ENCODE data around the gene ERC1. TPM values are rescaled to one million over a fixed set of nuclear protein-coding genes. Genes with fewer than 3 reads are reported as not detected.
A peak's percentile ranks its signal among the peaks of the same experiment; 100 is the strongest.

Gene ERC1
- total and polyA plus RNA-seq, 9 of the 15 experiments (the other 6 are each of a cell fraction or from before 2014, with no cell fraction given) = 0.74 to 11.8 (median 4.8) TPM

DNA sequence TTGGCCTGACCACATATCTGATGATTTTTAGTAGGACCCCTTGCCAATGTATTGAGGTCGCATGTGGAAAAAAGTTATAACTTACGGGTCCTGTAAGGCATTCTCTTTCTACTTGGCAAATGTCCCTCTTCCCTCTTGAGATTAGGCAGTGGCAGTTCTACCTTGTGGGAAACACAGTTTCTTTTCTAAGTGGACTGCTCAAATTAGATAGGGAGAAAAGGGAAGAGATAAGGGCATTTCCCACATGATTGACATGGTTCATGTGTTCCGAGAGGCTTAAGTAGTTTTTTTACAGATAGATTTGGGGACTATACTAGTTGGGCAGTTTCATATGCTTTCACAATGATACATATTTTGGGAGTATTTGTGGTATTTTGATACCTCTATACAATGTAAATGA, 448.7 kb downstream of the ERC1 start (continued):
- TF ChIP-seq NFIC (IDR thresholded peaks at IDR 0.05) (peak; percentile 84), KDM4B (IDR thresholded peaks at IDR 0.05; ENCODE audit: borderline replicate concordance in 2 of 2, low read depth in 1 of 2) (no peak), ZSCAN29 (IDR thresholded peaks at IDR 0.05) (no peak), MAZ (CRISPR knock-in tag; conservative IDR thresholded peaks at IDR 0.05 in 1 of 2, IDR thresholded peaks at IDR 0.05 in 1 of 2) (no peak), KLF16 (IDR thresholded peaks at IDR 0.05) (peak; percentile 70; the same call in 1 of the 2 replicates), IFI16 (CRISPR knock-in tag; IDR thresholded peaks at IDR 0.05) (no peak), PTBP1 (IDR thresholded peaks at IDR 0.05; ENCODE audit: low read depth, low read length) (no peak), MEF2A (IDR thresholded peaks at IDR 0.05; ENCODE audit: control insufficient read depth, low read depth, low read length) (no peak), HIVEP1 (CRISPR knock-in tag; IDR thresholded peaks at IDR 0.05) (no peak), GATAD2A (IDR thresholded peaks at IDR 0.05) (0 out of 2 replicates have a peak, but pooled peaks have one; percentile 34), CREB1 (IDR thresholded peaks at IDR 0.05) (no peak), CREB1 (CRISPR knock-in tag; IDR thresholded peaks at IDR 0.05) (no peak), TEAD4 (IDR thresholded peaks at IDR 0.05; ENCODE audit: low read length) (peak; percentile 88), TEAD4 (CRISPR knock-in tag; IDR thresholded peaks at IDR 0.05; ENCODE audit: borderline replicate concordance) (no peak), SPI1 (IDR thresholded peaks at IDR 0.05; ENCODE audit: borderline replicate concordance, low read depth, low read length) (peak; percentile 29; the same call in 1 of the 2 replicates), PHF8 (IDR thresholded peaks at IDR 0.05; ENCODE audit: borderline replicate concordance, low read length) (no peak), HDAC2 (IDR thresholded peaks at IDR 0.05) (peak; percentile 38; the same call in 1 of the 2 replicates)
- TF ChIP-seq, protein P1, sequence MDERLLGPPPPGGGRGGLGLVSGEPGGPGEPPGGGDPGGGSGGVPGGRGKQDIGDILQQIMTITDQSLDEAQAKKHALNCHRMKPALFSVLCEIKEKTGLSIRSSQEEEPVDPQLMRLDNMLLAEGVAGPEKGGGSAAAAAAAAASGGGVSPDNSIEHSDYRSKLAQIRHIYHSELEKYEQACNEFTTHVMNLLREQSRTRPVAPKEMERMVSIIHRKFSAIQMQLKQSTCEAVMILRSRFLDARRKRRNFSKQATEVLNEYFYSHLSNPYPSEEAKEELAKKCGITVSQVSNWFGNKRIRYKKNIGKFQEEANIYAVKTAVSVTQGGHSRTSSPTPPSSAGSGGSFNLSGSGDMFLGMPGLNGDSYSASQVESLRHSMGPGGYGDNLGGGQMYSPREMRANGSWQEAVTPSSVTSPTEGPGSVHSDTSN (CRISPR knock-in tag; IDR thresholded peaks at IDR 0.05; ENCODE audit: low read depth) = peak; percentile 74
- TF ChIP-seq, protein P1 (tag; conservative IDR thresholded peaks at IDR 0.05; ENCODE audit: low read depth) = peak; percentile 86
- TF ChIP-seq, protein P2, sequence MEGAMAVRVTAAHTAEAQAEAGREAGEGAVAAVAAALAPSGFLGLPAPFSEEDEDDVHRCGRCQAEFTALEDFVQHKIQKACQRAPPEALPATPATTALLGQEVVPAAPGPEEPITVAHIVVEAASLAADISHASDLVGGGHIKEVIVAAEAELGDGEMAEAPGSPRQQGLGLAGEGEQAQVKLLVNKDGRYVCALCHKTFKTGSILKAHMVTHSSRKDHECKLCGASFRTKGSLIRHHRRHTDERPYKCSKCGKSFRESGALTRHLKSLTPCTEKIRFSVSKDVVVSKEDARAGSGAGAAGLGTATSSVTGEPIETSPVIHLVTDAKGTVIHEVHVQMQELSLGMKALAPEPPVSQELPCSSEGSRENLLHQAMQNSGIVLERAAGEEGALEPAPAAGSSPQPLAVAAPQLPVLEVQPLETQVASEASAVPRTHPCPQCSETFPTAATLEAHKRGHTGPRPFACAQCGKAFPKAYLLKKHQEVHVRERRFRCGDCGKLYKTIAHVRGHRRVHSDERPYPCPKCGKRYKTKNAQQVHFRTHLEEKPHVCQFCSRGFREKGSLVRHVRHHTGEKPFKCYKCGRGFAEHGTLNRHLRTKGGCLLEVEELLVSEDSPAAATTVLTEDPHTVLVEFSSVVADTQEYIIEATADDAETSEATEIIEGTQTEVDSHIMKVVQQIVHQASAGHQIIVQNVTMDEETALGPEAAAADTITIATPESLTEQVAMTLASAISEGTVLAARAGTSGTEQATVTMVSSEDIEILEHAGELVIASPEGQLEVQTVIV (CRISPR knock-in tag; IDR thresholded peaks at IDR 0.05; ENCODE audit: borderline replicate concordance) = no peak
- TF ChIP-seq, protein P3, sequence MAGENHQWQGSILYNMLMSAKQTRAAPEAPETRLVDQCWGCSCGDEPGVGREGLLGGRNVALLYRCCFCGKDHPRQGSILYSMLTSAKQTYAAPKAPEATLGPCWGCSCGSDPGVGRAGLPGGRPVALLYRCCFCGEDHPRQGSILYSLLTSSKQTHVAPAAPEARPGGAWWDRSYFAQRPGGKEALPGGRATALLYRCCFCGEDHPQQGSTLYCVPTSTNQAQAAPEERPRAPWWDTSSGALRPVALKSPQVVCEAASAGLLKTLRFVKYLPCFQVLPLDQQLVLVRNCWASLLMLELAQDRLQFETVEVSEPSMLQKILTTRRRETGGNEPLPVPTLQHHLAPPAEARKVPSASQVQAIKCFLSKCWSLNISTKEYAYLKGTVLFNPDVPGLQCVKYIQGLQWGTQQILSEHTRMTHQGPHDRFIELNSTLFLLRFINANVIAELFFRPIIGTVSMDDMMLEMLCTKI (IDR thresholded peaks at IDR 0.05; ENCODE audit: partially characterized antibody) = no peak
- TF ChIP-seq, protein P4, sequence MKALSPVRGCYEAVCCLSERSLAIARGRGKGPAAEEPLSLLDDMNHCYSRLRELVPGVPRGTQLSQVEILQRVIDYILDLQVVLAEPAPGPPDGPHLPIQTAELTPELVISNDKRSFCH (CRISPR knock-in tag; IDR thresholded peaks at IDR 0.05) = no peak
- TF ChIP-seq, protein P4 (tag; IDR thresholded peaks at IDR 0.05) = no peak

Data from K562 (cell line).